GM12872 (cell line): ENCODE results near the gene THOC2.

Source experiments
- TF ChIP-seq, protein P1 (sequence below): IDR thresholded peaks from 3 replicates; pipeline ENCODE4 v1.5.1; 2011; ENCODE audit warnings: low read depth, mild to moderate bottlenecking, low read length, moderate library complexity; ENCODE audit not compliant: insufficient read depth

The THOC2 gene

DNA sequence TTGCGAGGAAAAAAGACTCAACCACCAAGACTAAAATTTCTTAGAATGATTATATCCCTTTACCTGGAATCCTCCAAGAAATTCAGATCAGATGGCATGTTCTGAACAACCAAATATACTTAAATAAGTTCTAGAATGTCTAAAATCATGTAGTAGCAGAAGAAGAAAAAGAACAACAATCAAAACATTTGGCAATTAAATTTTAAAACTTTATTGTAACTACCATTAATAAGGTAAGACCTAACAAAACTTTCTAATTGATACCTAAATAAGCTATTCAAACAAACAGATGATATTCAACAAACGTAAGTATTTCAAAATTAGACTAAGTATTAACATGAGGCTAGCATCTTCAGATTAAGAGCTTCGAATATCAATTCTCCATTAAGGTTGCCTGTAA, 4.3 kb downstream of the THOC2 start:
- TF ChIP-seq, protein P1, sequence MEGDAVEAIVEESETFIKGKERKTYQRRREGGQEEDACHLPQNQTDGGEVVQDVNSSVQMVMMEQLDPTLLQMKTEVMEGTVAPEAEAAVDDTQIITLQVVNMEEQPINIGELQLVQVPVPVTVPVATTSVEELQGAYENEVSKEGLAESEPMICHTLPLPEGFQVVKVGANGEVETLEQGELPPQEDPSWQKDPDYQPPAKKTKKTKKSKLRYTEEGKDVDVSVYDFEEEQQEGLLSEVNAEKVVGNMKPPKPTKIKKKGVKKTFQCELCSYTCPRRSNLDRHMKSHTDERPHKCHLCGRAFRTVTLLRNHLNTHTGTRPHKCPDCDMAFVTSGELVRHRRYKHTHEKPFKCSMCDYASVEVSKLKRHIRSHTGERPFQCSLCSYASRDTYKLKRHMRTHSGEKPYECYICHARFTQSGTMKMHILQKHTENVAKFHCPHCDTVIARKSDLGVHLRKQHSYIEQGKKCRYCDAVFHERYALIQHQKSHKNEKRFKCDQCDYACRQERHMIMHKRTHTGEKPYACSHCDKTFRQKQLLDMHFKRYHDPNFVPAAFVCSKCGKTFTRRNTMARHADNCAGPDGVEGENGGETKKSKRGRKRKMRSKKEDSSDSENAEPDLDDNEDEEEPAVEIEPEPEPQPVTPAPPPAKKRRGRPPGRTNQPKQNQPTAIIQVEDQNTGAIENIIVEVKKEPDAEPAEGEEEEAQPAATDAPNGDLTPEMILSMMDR: no peak

DNA sequence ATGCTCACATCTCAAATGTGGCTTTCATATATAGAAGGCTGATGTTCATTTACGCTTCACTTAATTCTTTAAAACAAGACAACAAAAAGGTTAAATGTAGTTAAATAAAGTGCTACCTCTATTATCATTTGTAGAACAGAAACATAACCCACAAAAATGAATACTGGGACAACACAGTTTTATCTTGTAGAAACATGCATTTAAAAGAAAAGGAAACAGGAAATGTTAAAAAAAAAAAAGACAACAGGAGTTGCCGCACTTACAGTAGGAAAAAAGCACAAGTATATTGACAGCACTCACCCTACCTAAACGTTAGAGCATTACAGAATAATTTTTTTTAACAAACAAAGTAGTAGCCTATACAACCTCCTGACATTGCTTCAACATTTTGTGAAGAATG, 4.8 kb downstream of the THOC2 start:
- TF ChIP-seq, protein P1: no peak

DNA sequence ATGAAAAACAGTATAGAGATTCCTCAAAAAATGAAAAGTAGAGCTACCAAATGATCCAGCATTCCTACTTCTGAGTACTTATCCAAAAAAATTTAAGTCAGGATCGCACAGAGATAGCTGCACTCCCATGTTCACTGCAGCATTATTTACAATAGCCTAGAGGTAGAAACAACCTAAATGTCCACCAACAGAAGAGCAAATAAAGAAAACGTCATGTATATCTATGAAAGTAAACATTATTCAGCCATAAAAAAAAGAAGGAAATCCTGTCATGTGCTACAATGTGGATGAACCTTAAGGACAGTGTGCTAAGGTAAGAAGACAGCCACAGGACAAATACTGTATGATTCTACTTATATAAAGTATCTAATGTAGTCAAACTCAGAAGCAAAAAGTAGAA, 12.4 kb downstream of the THOC2 start:
- TF ChIP-seq, protein P1: no peak

DNA sequence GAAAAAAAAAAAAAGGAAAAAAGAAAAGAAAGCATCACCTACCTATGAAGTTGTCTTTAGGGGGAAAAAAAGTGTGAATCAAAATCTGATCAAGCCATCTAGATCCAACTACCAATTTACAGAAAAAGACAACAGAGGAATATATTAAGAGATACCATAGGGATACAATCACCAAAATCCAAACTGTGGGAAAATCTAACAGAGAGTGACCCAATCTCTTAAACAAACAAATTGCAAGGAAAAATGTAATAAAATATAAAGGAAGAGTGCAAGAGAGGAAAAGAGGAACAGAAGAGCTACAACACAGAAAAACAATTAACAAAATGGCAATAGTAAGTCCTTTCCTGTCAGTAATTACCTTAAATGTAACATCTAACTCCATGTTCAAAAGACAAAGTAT, 19.0 kb downstream of the THOC2 start:
- TF ChIP-seq, protein P1: no peak

DNA sequence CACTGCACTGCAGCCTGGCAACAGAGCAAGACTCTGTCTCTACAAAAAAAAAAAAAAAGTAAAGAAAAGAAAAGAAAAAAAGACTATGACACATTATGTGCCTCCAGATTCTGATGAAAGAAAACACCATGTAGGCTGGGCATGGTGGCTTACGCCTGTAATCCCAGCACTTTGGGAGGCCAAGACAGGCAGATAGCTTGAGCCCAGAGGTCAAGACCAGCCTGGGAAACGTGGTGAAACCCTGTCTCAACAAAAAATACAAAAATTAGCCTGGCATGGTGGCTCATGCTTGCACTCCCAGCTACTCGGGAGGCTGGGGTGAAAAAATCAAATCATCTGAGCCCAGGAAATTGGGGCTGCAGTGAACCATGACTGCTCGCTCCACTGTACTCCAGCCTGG, 19.4 kb downstream of the THOC2 start:
- TF ChIP-seq, protein P1: no peak

DNA sequence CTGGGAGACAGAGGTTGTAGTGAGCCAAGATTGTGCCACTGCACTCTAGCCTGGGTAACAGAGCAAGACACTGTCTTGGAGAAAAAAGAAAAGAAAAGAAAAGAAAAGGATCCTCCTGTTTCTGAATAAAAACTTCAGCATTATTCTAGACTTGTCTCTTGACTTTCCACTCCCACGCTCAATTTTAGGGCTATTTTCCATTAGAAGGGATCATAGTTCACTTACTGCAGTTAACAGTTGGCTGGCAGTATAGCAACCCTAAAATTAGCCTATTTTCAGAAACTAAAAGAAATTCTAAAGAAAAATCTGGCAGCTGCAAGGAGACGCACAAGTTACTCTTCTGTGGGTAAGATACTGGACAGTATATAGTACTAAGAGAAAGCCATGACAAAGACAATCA, 28.1 kb downstream of the THOC2 start:
- TF ChIP-seq, protein P1: no peak

DNA sequence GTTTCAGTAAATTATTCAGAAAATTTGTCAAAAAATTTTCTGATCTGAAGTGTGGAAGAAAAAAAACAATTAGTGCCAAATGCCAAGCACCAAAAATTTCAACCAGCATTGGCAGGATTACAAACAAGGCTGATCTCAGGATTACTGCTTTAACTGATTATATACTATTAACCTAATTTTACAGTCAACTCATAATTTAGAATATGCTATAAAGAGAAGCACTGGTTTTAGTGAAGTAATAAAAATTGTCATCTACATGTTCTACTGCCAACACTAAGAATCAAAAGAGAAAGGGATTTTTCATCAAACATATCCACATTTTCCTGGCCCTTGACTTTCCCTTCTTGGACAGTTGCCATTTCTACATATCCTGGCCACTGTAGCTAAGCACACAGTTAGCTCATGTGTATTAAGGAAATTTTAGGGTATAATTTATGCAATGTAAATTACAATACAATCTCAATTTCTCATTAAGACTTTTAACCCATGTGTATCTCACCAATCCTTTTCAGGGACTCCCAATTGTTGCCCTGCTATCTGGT, 33.8 kb downstream of the THOC2 start:
- TF ChIP-seq, protein P1: no peak

DNA sequence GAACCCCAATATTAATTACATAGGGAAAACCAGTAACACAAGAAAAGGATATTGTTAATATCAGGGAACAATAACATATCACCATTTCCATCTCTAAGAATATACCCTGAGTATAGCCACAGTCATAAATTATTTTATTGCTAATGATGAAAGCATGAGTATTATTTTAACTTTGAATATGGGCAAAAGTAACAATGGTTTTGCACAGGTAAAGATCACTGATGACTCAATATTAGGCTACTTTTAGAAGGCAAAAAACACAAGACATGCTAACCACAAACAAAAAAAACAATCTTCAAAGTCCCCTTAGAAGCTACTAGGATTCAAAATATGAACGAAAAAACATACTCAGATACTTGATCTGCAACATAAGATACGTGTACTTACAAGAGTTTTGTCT, 36.5 kb downstream of the THOC2 start:
- TF ChIP-seq, protein P1: no peak
